ENCODE results near the gene LHFPL6. TPM values are rescaled to one million over a fixed set of nuclear protein-coding genes. Genes with fewer than 3 reads are reported as not detected.

LHFPL6 gene
- total RNA-seq, 2 donors from 2014 or later, result 7.5 to 40.0 TPM

GRCh38 chr13:39370048-39370447 is 232.9 kb downstream of the LHFPL6 start:
- H3K4me3 ChIP-seq, result no peak overlapping the region
- DNase-seq (ENCODE audit: low spot score), result no peak
- no peaks in the 10 kb centered on the region for H3K36me3 ChIP-seq
- H3K27me3 ChIP-seq (replicated peaks; ENCODE audit: insufficient read depth), result no peaks in the 10 kb centered on the region
- no peak for TF ChIP-seq POLR2A (IDR thresholded peaks at IDR 0.05)
- TF ChIP-seq CTCF (IDR thresholded peaks at IDR 0.05), result no peak
- no peak for TF ChIP-seq POLR2AphosphoS5 (IDR thresholded peaks at IDR 0.05)
- H3K9me3 ChIP-seq, result no peaks in the 10 kb centered on the region
- 95% methylated on average over 3 of the region's 3 CpGs for WGBS
- H3K27ac ChIP-seq, result no peak overlapping the region
- no peaks in the 10 kb centered on the region for H3K4me1 ChIP-seq (replicated peaks)
- intact Hi-C loops (cut with DNase I), result no loop called here

- Histone ChIP-seq H3K4me1 (replicated peaks) (no peaks in the 10 kb centered on the region), H3K27me3 (replicated peaks; ENCODE audit: insufficient read depth) (no peaks in the 10 kb centered on the region), H3K27ac (no peak overlapping the region), H3K36me3 (no peaks in the 10 kb centered on the region), H3K4me3 (no peak overlapping the region), H3K9me3 (no peaks in the 10 kb centered on the region)
- intact Hi-C loops (cut with DNase I), result no loop called here
- TF ChIP-seq POLR2AphosphoS5 (IDR thresholded peaks at IDR 0.05) (no peak), POLR2A (IDR thresholded peaks at IDR 0.05) (no peak), CTCF (IDR thresholded peaks at IDR 0.05) (no peak)
- 0% methylated on average over 1 of the region's 1 CpG for WGBS
- no peak for DNase-seq (ENCODE audit: low spot score)
Observed at GRCh38 chr13:39369161-39369890, 233.7 kb downstream of the LHFPL6 start.

GRCh38 chr13:39365879-39366278 is 237.1 kb downstream of the LHFPL6 start:
- Histone ChIP-seq H3K27me3 (replicated peaks; ENCODE audit: insufficient read depth) (no peaks in the 10 kb centered on the region), H3K9me3 (no peaks in the 10 kb centered on the region), H3K36me3 (no peaks in the 10 kb centered on the region), H3K4me3 (no peak overlapping the region), H3K4me1 (replicated peaks) (no peaks in the 10 kb centered on the region), H3K27ac (no peak overlapping the region)
- intact Hi-C loops (cut with DNase I), result no loop called here
- no peak for TF ChIP-seq CTCF (IDR thresholded peaks at IDR 0.05)
- no peak for TF ChIP-seq POLR2AphosphoS5 (IDR thresholded peaks at IDR 0.05)
- no peak for TF ChIP-seq POLR2A (IDR thresholded peaks at IDR 0.05)
- DNase-seq (ENCODE audit: low spot score), result no peak

- intact Hi-C loops (cut with DNase I), result no loop called here
- H3K27ac ChIP-seq, result no peak overlapping the region
- no peaks in the 10 kb centered on the region for H3K4me1 ChIP-seq (replicated peaks)
- no peaks in the 10 kb centered on the region for H3K27me3 ChIP-seq (replicated peaks; ENCODE audit: insufficient read depth)
- H3K4me3 ChIP-seq, result no peak overlapping the region
- WGBS, result 20% methylated on average over 5 of the region's 5 CpGs
- H3K36me3 ChIP-seq, result no peaks in the 10 kb centered on the region
- no peaks in the 10 kb centered on the region for H3K9me3 ChIP-seq
- TF ChIP-seq POLR2AphosphoS5 (IDR thresholded peaks at IDR 0.05), result peak; percentile 3
- no peak for TF ChIP-seq POLR2A (IDR thresholded peaks at IDR 0.05)
- peak in 1 of 4 experiments; percentile 14 for TF ChIP-seq CTCF (IDR thresholded peaks at IDR 0.05)
- DNase-seq (ENCODE audit: low spot score), result no peak
Observed at GRCh38 chr13:39364947-39365468, 238.0 kb downstream of the LHFPL6 start.

- WGBS, result 48% methylated on average over 4 of the region's 4 CpGs
- no peak for DNase-seq (ENCODE audit: low spot score)
- Histone ChIP-seq H3K27ac (no peak overlapping the region), H3K27me3 (replicated peaks; ENCODE audit: insufficient read depth) (no peaks in the 10 kb centered on the region), H3K4me3 (no peak overlapping the region), H3K36me3 (no peaks in the 10 kb centered on the region), H3K4me1 (replicated peaks) (no peaks in the 10 kb centered on the region), H3K9me3 (no peaks in the 10 kb centered on the region)
- intact Hi-C loops (cut with DNase I), result no loop called here
- TF ChIP-seq POLR2A (IDR thresholded peaks at IDR 0.05) (no peak), POLR2AphosphoS5 (IDR thresholded peaks at IDR 0.05) (no peak), CTCF (IDR thresholded peaks at IDR 0.05) (no peak)
Observed at GRCh38 chr13:39363382-39363772, 239.6 kb downstream of the LHFPL6 start.

Measured in prostate gland (tissue), 2 donors.